Stimulated activated CD4-positive, alpha-beta T cell treated with anti-CD3 and anti-CD28 coated beads, Interleukin-4, amount 100 ng/mL, for 1 hour (primary cell): ENCODE measurements around the gene PMPCA.
A peak's percentile ranks its signal among the peaks of the same experiment; 100 is the strongest.

Experiments used
- DNase-seq: peaks from one replicate; pipeline ENCODE4 v3.0.0-alpha.2; 2020

PMPCA gene

DNA sequence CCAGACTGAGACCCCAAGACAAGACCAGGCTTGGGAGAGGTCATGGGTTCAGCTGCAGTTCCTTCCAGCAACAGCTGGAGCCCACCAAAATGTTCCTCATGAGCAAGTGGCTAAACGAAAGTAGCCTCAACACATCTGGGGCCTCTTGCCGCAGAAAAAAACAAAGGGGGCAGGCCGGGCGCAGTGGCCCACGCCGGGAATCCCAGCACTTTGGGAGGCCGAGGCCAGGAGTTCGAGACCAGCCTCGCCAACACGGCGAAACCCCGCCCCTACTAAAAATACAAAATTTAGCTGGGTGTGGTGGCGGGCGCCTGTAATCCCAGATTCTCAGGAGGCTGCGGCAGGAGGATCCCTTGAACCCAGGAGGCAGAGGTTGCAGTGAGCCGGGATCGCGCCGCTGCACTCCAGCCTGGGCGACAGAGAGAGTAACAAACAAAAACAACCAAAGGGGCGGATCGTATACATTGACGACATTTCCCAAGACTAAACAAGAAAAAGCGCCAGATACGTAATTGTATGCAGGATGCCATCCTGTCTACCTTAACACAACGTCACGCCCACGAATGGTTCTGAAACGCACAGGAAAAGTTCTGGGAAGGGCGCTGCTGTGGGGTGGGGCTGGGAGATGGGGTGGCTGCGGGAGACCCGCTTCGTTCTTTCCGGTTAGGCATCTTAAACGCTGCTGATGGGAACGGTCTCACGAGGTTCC, 27.5 kb downstream of the PMPCA start:
- DNase-seq: no peak

GRCh38 chr9:136438548-136439480, 28.4 kb downstream of the PMPCA start:
- peak; percentile 69 for DNase-seq

DNA sequence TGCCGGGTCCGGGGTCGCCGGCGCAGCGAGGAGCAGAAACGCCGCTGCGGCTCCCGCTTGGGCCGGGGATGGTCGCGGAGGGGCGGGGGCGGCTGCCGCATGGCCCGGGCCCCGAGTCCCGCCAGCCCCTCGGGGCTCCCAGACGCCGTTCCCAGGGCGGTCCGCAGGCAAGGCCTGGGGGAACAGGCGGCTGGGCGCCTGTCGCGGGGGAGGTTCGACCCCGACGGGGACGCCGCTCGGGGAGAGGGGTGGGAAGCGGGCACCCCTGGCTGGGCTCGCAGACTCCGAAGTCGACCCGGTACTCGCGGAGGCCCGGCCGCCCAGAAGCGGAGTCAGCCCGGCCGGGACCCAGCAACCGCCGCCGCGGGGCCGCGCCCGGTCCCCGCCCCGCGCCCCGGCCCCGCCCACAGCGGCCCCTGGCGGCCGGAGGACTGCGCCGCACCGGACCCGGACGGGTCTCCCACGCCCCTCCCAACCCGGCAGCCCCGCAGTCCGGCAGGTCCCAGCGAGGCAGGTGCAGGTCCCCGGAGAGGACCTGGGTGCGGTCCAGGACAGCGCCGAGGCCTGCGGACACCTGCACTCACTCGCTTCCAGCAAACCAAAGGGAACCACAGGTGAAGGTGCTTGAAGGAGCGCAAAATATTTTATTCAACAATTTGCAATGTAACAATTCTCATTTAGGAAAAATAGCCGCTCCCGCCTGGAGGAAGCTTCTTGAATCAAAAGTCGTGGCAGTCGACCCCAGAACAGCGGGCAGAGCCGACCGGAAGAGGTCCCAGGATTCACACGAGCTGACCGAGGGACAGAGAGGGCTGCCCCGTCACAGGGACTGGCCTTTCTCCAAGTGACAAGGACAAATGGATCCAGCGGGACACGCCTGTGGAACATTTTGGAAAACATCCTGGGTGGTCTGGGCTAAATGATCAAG, 29.3 kb downstream of the PMPCA start, which contains the start of gene INPP5E:
INPP5E (minus strand) TSS at position 365 of the 928 bp plus-strand sequence. CDS start 426 bp downstream, outside the sequence.
- peak; percentile 88 for DNase-seq

GRCh38 chr9:136441191-136441680, 30.8 kb downstream of the PMPCA start:
- DNase-seq: no peak

DNA sequence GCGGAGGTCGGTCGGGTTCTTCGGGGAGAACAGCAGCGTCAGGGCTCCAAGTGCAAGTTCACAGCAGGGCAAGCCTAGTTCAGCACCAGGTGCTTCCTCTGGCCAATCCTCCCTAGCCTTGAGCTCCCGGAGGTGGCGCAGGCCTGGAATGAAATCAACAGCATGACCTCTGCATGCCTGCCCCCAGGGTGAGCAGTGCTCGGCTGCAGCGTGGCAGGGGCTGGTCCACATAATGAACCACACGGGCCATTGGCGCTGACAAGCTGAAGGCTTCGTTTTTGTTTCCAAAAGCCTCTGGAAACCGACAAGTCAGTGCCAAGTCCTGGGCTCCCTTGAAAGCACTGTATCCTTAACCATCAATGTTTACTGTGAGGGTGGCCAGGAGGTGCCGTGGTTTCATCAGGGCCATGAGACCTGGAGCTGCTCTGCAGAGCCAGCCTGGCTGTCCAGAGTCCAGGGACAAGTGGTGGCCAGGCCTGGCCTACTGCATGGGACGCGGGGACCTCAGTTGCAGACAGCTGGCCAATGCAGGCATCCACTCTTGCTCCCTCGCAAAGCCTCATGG, 31.3 kb downstream of the PMPCA start:
- DNase-seq: no peak

GRCh38 chr9:136442265-136442664, 31.8 kb downstream of the PMPCA start:
- no peak for DNase-seq

- DNase-seq: no peak
Observed at GRCh38 chr9:136443087-136443486, 32.6 kb downstream of the PMPCA start.

- no peak for DNase-seq
Observed at GRCh38 chr9:136443687-136444086, 33.2 kb downstream of the PMPCA start.

DNA sequence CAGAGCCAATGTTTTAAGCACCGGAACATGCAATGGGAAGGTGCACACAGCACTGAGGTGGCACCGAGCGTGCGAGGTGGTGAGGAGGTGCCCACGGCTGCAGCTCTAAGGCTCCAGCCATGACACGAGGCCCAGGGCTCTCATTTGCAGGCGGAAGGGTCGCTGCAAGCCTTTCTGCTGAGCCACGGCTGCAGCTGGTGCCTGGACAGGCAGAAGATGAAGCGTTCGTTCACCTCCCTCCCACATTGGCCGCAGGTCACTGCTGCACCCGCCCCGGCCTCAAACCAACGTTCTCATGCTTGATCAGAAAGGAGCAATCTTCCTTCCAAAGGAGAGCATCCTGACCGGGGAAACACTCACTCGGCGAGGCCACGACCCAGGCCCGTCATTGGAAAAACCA, 33.6 kb downstream of the PMPCA start:
- DNase-seq: no peak

DNA sequence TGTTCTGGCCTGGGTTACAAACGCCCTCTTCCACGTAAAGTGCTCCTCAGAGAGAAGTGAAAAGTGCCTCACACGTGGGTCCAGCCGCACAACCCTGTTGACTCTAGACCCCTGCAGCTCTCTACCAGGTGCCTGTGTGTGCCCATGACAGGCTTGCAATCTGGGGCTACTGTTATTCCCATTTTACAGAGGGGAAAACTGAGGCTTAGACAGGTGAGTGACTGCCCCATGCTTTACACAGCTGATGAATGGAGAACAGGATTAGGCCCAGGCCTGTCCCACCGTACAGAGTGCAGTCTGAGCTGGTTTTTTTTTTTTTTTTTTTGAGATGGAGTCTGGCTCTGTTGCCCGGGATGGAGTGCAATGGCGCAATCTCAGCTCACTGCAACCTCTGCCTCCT, 35.3 kb downstream of the PMPCA start:
- no peak for DNase-seq

GRCh38 chr9:136447173-136447778, 36.8 kb downstream of the PMPCA start:
- DNase-seq: no peak

GRCh38 chr9:136448655-136449054, 38.2 kb downstream of the PMPCA start:
- DNase-seq: no peak

- no peak for DNase-seq
Observed at GRCh38 chr9:136451221-136451877, 40.9 kb downstream of the PMPCA start.

DNA sequence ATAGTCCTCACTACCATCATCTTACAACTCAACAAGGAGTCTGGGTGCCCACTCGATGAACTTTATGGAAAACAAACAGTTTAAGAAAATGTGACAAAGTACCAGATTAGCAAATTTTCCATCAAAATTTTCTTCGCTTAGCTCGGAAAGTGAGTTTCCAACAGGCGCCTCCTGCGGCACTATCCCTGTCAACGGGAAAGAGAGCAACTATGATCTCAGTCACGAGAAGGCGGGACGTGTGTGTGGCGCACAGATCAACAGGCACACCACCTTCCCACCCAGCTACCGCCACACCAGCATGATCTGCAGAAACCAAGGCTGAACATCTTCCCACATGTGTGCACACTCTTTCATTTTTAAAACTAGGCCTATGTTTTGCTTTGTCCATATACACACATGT, 42.9 kb downstream of the PMPCA start:
- DNase-seq: no peak

- DNase-seq: no peak
Observed at GRCh38 chr9:136454026-136454796, 43.8 kb downstream of the PMPCA start.

DNA sequence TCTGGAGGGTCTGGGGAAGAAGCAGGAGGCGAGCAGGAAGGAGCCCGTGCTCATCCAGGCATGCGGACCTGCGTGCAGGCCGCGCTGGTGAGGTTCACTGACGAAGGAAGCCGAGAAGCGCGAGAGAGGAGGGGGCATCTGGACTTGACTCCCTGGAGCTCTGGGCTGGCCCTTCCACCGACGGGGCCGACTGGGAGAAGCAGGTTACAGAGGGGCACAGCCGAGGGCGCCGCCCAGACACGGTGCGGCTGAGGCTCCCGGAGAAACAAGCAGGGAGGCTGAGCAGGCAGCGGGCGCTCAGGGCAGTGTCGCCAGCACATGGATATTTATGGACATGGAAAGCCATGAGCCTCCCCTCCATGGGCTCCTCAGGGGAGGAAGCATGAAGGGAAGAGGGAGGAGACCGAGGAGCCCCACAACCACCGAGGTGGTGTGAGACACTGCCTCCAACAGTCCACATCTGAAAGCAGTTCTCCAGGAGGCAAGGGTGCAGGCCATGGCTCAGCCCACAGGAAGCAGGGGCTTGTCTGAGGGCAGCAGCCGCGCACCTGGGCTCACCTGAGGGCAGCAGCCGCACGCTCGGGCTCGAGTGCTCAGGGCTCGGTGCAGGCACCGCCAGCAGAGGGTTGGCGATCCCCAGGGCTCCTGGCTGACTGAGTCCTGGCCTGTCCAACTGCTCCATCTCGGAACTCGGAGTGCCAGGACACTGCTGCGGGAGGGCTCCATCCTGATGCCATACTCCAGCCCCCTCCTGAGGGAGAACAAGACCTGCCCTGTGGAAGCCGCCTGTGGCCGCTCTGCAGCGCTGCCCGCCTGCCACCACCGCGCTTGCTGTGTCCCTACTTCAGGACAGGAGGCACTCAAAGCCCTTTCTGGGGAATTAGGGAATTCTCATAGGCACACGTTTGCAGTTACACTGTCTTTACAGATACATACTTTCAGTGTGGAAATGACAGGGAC, 44.9 kb downstream of the PMPCA start:
- DNase-seq: no peak

GRCh38 chr9:136456258-136456657, 45.8 kb downstream of the PMPCA start:
- no peak for DNase-seq

GRCh38 chr9:136457326-136457725, 46.9 kb downstream of the PMPCA start:
- no peak for DNase-seq

- DNase-seq: no peak
Observed at GRCh38 chr9:136459425-136459824, 49.0 kb downstream of the PMPCA start.
